ENCODE data around the gene CAPRIN1. TPM values are rescaled to one million over a fixed set of nuclear protein-coding genes. Genes with fewer than 3 reads are reported as not detected.

Gene CAPRIN1, protein sequence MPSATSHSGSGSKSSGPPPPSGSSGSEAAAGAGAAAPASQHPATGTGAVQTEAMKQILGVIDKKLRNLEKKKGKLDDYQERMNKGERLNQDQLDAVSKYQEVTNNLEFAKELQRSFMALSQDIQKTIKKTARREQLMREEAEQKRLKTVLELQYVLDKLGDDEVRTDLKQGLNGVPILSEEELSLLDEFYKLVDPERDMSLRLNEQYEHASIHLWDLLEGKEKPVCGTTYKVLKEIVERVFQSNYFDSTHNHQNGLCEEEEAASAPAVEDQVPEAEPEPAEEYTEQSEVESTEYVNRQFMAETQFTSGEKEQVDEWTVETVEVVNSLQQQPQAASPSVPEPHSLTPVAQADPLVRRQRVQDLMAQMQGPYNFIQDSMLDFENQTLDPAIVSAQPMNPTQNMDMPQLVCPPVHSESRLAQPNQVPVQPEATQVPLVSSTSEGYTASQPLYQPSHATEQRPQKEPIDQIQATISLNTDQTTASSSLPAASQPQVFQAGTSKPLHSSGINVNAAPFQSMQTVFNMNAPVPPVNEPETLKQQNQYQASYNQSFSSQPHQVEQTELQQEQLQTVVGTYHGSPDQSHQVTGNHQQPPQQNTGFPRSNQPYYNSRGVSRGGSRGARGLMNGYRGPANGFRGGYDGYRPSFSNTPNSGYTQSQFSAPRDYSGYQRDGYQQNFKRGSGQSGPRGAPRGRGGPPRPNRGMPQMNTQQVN
- total RNA-seq (2014; rRNA removed; shearing (Covaris generic)) = 140 and 166 TPM in 2 replicates

DNA sequence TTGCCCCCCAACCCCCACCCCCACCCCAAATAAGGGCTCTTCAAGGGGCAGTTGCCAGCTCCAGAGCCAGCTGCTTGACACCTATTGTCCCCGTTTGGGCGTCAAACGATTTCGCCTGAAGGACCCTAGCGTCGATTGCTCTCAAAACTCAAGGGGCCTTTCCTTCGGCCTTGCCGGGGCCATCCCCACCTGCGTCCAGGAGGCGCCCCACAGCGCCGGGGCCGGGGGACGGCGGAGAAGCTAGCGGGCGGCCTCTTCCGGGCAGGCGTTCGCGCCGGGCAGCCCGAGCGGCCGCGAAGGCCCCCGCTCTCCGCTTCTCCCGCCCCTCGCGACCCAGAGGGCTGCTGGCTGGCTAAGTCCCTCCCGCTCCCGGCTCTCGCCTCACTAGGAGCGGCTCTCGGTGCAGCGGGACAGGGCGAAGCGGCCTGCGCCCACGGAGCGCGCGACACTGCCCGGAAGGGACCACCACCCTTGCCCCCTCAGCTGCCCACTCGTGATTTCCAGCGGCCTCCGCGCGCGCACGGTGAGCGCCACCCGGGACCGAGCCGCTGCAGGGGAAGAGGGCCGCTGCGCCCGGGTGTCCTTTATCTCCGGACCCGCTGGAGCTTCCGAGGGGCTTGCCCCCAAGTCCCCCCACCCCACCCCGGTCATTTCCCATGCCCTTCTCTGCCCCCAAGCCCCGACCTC lies at the start of gene CAPRIN1:
CAPRIN1 (plus strand) TSS at position 383 of the 687 bp plus-strand sequence. CDS start 690 bp downstream, outside the sequence.
- peak; percentile 91 for DNase-seq (ENCODE audit: low read depth)

DNA sequence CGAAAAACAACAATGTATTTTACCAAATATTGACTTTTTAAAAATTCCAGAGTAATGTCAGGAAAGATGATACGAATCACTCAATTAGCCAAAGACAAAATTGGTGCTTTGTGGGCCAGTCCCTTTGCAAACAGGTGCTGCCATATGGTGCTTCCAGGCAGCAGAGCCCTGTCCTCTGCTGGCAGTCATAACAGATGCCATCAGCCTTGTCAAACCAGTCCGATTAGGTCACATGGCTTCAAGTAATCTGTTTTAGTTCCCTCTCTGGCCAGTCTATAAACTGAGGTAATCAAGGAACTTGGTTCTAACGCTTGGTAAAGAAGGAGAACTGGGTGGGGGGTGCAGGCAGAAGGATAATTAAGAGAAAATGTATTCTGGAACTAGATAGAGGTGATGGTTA lies 49.1 kb upstream of the CAPRIN1 start:
- no peak for DNase-seq (ENCODE audit: low read depth)

DNA sequence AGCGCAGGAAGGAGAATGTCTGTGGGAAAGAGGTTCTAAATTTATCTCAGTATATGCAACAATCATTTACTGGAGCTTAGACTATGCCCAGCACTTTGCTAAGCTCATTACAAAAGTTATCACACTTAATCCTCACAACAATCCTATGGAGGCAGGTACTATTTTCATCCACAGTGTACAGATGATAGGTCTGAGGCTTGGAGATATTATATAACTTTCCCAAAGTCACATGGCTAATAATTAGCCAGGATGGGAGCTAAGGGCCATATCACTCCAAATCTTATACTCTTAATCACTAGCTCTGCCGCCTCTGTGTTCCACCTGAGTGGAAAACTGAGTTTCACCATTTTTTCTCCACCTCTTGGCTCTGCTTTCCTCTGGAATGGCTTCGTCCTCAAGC lies 47.3 kb upstream of the CAPRIN1 start:
- no peak for DNase-seq (ENCODE audit: low read depth)

DNA sequence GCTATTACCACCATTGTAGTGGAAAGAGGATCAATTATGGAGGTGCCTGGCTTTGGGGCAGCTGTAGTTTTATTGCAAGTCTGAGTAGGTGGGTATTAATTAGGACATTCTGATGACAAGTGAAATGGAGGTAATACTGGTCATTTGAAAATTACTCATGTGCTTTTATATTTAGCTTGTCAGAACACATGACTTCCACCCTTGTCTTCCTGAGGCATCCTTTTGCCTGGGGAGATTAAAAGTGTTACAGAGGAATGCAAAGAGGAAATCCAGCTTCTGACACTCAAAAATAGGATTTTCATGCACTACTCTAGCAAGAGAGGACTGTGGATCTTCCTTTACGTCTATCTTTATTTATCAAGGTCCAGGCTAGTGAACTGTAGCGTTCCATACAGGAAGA lies 44.7 kb upstream of the CAPRIN1 start:
- no peak for DNase-seq (ENCODE audit: low read depth)

DNA sequence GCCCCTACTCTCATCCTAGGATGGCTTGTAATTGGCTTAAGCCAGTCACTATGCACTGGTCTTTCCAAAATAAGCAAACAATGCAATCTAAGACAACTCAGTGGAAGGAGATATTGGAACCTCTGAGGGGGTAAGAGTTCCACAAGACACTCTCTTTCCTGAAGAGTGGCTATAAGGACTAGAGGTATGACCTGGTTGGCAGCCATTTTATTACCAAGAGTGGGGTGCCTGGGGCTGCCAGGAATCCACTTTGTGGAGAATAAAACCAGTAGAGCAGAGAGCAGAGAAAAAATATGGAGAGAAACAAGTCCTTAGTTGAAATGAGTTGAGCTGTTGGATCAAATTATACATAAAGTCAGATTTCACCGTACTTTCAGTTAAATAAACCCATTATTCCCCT lies 38.8 kb upstream of the CAPRIN1 start:
- no peak for DNase-seq (ENCODE audit: low read depth)

DNA sequence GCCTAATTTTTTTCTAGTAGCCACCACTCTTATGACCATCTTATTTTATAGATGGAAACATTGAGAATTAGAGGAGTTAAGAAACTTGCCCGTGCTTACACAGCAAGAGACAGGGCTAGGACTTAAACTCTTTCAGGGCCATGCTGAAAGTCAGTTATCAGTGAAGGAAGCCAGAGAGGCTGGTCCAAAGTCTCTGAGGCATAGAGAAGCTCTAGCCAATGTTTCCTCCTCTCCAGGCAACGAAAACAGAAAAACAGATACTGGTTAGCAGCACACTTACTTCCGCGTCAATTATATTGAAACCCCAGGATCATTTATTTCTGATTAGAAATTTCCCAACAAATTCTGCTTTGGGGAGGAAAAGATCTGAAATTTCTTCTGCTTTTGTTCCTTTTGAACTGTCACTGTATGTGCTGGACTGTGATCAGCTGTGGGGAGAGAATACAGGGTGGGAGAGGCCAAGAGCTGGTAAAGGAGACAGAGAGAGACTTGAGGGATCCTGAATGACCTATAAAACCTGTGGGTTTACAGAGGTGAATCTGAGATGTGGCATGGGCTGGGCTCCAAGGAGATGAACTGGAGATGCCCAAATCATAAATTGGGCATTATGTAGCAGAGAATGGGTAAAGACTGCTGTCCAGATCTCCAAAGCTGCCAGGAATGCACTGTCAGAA lies 37.5 kb upstream of the CAPRIN1 start:
- DNase-seq (ENCODE audit: low read depth) = no peak

DNA sequence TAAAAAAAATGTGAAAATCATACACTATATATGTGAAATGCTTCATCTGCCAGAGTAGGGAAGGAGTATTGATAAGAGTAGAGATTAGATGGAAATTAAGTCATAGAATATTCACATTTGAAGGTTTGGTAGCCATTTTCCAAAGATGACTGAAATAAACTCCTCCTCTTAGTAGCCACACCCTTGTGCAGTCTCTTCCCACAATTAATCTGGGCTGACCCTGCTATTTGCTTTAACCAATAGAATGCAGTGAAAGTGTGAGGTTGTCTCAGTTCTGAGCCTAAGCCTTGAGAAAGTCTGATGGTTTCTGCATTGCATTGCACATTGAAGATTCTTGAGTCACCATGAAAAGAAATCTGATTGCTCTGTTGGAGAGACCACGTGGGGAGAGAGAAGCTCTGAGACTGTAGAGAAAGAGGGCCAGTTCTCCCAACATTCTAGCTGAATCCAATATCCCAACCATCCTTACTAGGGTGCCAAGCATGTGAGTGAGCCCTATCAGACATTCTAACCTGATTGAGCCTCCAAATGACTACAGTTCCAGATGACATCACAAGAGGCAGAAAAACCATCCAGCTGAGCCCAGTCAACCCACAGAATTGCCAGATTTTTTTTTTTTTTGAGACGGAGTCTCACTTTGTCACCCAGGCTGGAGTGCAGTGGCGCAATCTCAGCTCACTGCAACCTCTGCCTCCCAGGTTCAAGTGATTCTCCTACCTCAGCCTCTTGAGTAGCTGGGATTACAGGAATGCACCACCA lies 29.4 kb upstream of the CAPRIN1 start:
- no peak for DNase-seq (ENCODE audit: low read depth)

DNA sequence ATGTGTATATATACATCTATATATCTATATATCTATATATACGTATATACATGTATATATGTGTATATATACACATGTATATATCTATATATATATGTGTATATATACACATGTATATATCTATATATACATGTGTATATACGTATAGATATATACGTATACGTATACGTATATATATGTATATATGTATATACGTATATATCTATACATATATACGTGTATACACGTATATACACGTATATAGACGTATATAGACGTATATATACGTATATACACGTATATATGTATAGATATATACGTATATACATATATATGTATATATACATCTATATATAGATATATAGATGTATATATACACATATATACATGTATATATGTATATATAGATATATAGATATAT lies 25.1 kb upstream of the CAPRIN1 start:
- no peak for DNase-seq (ENCODE audit: low read depth)

DNA sequence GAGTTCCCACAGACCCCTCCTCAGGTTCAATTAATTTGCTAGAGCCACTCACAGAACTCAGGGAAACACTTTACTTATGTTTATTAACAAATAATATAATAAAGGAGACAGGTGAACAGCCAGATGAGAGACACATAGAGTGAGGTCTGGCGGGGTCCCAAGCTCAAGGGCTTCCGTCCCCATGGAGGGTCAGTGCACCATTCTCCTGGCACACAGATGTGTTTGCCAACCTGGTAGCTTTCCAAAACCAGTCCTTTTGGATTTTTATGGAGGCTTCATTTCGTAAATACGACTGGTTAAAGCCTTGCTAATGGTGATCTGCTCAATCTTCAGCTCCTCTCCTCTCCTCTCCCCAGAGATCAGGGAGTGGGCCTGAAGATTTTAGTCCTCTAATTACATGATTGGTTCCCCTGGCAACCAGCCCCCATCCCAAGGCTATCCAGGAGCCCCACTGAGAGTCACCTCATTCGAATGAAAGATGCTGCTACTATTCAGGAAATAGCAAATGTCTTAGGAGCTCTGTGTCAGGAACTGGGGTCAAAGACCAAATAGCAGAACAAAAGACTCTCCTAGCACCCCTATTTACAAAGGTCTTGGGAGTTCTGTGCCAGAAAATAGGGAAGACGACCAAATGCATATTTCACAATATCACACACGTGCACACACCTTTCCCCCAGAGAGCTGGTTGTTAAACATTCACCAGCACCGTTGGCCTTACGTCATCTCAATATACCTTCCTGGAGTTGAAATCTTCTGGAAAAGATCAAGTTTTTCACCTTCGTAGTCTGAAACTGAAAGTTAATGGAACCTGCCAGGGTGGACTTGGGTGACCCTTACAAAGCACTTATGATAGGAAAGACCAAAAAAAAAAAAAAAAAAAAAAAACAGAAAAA lies 23.8 kb upstream of the CAPRIN1 start:
- no peak for DNase-seq (ENCODE audit: low read depth)

DNA sequence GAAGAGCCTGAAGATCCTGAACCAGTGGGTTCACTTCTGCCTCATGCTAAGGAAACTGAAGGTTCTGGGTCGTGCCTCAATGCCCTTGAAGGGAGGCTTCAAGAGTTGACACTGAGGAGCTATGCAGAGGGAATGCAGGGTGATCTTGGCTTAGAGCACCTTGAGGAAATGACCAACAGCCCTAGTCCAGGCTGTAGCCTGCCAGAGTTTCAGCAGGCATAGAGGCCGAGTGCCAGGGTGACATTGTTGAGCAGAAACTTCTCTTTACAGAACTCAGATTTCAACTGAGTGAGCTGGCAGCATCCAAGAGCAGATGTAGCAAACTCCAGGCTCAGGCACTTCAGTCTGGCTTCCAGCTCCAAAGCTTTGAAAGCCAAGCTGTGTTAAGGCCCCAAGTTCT lies 23.1 kb upstream of the CAPRIN1 start:
- no peak for DNase-seq (ENCODE audit: low read depth)

DNA sequence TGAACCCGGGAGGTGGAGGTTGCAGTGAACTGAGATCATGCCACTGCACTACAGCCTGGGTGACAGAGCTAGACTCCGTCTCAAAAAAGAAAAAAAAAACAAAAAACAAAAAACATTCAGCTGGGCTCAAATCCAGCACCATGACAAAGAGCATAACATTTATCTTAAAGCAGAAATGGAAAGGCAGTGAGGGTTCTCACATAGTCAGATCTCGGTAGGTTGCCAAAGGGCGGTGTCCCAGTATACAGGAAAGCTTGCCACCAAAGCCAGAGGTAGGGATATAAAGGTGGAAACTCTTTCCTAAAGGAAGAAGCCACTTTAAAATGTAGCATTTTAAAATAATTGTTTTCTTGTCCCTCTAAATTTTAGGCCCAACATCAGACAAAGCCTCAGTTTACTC lies 22.4 kb upstream of the CAPRIN1 start:
- no peak for DNase-seq (ENCODE audit: low read depth)

DNA sequence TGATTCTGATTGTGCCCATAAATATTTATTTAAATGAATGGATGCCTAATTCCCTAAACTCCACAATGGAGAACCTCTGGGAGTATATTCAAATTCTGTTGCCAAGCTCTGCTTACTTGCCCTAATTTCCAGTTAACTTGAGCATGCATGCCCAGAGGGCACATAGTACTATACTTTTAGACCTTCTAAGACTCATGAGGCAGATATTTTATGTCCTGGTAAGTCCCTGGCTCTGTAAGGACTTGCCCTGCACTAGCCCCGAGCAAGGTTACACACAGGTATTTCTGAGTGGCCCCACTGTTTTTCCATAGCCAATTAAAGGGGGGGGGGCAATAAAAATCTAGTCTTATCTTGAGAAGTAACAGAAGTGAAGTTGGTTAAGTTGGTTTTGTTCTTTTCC lies 21.1 kb upstream of the CAPRIN1 start:
- DNase-seq (ENCODE audit: low read depth) = no peak

DNA sequence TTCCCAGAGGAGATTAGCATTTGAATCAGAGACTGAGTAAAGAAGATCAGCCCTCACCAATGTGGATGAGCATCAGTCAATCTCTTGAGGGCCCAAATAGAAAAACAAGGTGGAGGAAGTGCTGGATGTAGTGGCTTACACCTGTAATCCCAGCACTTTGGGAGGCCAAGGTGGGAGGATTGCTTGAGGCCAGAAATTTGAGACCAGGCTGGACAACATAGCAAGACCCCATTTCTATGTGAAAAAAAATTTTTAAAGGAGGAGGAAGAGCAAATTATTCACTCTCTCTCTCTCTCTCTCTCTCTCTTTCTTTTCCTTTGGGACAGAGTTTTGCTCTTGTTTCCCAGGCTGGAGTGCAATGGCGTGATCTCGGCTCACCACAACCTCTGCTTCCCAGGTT lies 18.1 kb upstream of the CAPRIN1 start:
- DNase-seq (ENCODE audit: low read depth) = no peak

DNA sequence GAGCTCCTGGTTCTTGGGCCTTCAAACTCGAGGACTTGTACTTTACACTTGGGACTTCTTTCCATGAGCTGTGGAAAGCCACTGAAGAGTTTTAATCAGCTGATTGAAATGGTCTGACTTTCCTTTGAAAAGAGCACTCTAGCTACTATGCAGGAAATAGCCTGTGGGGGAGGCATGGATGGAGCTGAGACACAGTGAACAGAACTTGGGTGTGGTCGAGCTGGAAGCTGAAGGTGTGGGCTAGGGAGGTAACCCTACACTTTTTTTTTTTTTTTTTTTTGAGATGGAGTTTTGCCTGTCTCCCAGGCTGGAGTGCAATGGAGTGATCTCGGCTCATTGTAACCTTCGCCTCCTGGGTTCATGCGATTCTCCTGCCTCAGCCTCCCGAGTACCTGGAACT lies 17.5 kb upstream of the CAPRIN1 start:
- DNase-seq (ENCODE audit: low read depth) = no peak

DNA sequence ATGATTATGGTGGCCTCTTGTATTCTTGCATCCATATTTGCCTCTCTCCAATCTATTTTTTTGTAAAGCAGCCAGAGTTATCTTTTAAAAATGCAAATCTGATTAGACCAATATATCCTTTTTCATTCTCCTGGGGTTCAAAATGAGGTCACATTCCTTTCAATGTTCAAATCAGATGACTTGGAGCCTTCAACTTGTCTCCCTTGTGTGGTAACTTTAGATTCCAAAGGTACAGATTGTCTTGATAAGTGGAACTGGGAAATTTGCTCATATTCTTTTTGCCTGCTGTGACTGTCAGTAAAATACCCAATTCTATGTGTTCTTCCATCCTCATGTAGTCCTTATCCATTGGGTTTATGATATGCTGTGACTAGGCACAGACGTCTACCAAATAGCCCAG lies 15.1 kb upstream of the CAPRIN1 start:
- DNase-seq (ENCODE audit: low read depth) = no peak

DNA sequence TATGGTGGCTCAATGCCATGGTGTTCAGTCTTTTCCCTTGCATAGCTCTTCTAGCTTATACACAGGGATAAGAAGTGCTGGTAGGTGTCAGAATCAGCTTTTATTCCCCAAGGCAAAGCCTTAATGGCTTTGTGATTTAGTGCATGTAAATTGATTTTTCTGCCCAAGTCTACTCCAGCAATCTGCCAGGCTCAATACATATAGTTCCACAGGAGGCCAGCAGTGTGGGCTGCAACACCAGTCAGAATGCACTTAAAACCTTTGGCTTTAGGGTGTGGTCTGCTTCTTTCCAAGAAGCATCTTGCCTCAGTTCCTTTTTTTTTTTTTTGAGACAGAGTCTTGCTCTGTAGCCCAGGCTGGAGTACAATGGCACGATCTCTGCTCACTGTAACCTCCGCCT lies 14.5 kb upstream of the CAPRIN1 start:
- no peak for DNase-seq (ENCODE audit: low read depth)

DNA sequence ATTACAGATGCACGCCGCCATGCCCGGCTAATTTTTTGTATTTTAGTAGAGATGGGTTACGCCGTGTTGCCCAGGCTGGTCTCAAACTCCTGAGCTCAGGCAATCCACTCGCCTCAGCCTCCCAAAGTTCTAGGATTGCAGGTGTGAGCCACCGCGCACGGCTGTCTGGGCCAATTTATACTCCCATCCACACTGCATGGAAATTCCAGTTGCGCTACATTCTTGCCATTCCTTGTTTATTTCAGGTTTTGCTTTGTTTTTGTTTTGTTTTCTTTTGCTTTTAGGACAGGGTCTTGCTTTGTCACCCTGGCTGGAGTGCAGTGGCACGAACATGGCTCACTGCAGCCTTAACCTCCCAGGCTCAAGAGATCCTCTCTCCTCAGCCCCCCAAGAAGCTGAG lies 11.0 kb upstream of the CAPRIN1 start:
- no peak for DNase-seq (ENCODE audit: low read depth)

DNA sequence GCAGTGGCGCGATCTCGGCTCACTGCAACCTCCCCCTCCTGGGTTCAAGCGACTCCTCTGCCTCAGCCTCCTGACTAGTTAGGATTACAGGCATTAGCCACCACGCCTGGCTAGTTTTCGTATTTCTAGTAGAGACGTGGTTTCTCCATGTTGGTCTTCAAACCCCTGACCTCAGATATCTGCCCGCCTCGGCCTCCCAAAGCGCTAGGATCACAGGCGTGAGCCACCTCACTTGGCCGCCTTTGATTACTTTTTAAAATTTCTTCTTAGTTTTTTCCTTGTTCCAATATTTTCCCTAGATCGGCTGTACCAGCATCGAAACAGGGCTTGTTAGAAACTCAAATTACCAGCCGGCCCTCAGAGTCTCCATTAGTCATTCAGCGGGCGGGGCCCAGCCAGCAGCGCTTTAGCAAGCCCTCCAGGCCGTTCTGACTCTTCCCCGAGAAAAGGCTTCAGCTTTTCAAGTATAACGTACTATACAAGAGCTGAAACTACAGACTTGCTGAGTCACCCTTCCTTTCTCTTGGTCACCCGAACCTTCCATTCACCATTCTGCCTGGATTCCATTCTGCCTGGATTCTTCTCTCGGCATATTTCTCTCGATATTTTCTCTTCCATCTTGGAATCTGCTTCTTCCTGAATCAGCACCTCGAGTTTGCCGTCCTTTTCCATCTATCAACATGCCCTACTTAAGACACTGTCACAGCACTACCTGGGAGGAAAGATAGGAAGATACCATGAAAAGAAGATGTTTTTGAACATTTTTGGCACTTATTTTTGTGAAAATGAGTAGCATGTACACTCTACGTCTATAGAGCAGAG lies 6.7 kb upstream of the CAPRIN1 start:
- peak; percentile 89 for DNase-seq (ENCODE audit: low read depth)

DNA sequence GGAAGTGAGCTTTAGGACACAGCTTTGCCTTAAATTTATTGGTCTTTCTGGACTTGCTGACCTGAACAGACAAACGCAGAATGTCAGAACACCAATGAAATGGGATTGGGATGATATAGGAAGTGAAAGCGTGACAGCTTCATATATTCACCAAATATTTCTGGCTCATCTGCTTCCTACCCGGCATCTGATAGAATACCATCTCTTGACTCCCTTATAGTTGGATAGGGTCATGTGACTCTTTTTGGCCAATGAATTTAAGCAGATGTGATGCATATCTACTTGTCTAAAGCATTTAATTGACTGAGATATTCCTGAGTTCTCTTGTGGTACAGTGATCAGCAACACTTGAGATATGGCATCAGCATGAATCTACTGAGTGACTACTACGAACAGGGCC lies 2.5 kb upstream of the CAPRIN1 start:
- no peak for DNase-seq (ENCODE audit: low read depth)

All from Daoy (cell line).